Mucosa of descending colon (tissue), 3 donors: Measurements from ENCODE around the gene SH3BP1. TPM values are rescaled to one million over a fixed set of nuclear protein-coding genes. Genes with fewer than 3 reads are reported as not detected.

Source experiments
- ATAC-seq: fragments of 200-7000 bp; cut with Tn5 transposase; one replicate; pipeline ENCODE4 v1.9.1; 2020; ENCODE audit warnings: mild to moderate bottlenecking, moderate library complexity
- DNase-seq, 3 donors: peaks; one replicate each; pipeline ENCODE4 v3.0.0-alpha.2; 2020
- H3K36me3 ChIP-seq: fragments of 200-600 bp; one replicate; pipeline ENCODE4 v1.8.0; 2021; ENCODE audit warnings: low read depth, mild to moderate bottlenecking
- H3K4me1 ChIP-seq: fragments of 200-600 bp; one replicate; pipeline ENCODE4 v1.8.0; 2021; ENCODE audit warnings: low read depth, mild to moderate bottlenecking
- H3K4me3 ChIP-seq: fragments of 200-600 bp; one replicate; pipeline ENCODE4 v1.8.0; 2021; ENCODE audit warnings: mild to moderate bottlenecking
- H3K9me3 ChIP-seq: fragments of 200-600 bp; one replicate; pipeline ENCODE4 v1.8.0; 2021; ENCODE audit warnings: mild to moderate bottlenecking
- intact Hi-C, 2 donors: fragments of 100-400 bp; cut with DNase I in 1 of 2; cut with micrococcal nuclease in 1 of 2; formaldehyde crosslinking; loops; one replicate each; pipeline versions ENCODE4 v1.11.0 to v1.11.1; 2022; cut with DNase I, micrococcal nuclease
- total RNA-seq, 3 donors: library from RNA; stranded (reverse); fragmentation: NEBNext Ultra II Directional in 2 of 3; extraction: Animal tissue kit (Norgen Biotek cat#: 25700) in 2 of 3; gene quantifications; one replicate each; pipeline versions ENCODE4 v1.2.1 to v1.2.4, GENCODE V29; 2021 to 2023
- TF ChIP-seq, protein P1 (sequence below): fragments of 200-600 bp; IDR thresholded peaks from one replicate; pipeline ENCODE4 v1.8.0; 2022; ENCODE audit warnings: antibody characterized with exemption, mild to moderate bottlenecking
- donor health status: DM: no; HTN: no; CAD: no; lungs with moderate emphysema.
- donor health status: DM: no; HTN: no; CAD: no.
- donor health status: DM: no; HTN: yes; CAD: no.

Gene SH3BP1
- total RNA-seq, 3 donors from 2014 or later, result 48.8 to 98.2 (median 96.6) TPM

DNA sequence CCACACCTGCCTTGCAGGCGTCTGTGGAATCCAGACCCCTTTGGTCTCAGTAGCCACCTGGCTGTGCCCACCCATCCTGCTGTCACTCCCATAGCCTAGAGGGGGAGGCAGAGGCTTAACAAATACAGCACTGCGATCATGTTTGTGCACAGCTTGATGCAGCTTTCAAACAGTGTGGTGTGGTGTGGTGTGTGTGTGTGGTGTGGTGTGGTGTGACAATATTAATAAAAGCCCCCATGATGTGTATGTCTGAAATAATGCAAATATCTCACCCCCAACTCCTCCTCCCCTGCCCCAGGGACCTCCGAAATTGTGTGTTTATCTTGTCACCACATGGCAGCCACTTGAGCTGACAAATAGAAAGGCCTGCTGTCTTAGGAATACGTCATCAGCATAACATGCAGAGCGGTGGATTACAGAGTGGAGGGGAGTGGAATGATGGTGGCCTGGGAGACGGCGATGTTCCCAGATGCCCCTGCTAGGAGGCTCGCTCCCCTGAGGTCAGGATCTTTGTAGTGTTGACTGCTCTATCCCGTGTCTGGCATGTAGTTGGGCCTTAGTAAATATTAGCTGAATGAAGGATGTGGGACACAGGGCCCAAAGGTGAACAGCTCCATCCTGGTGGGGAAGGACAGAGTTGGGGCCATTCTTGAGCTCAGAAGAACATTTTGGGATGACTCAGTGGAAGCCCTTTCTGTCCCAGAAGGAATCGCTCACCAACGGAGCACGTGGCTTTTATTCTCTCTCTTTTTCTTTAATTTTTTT lies 21.9 kb downstream of the SH3BP1 start:
- no peak for ATAC-seq
- intact Hi-C loops, result no loop called here
- peaks cover 54% of the 10 kb centered on the region for H3K4me1 ChIP-seq

DNA sequence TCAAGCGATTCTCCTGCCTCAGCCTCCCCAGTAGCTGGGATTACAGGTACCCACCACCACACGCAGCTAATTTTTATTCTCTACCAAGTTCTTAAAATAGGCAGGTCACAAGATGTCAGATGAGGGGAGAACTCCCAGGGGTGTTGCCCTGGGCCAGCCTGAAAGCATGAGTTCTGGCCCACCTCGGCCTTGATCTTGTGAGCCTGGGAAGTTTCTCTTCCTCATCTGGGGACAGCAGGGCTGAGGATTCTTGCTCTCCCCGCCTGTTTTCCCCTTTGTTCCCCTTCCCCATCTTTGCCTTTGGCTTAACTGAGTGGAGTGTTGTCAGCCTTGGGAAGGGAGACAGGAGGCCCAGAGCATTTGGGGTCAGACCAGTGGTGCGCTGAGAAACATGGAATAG lies 22.6 kb downstream of the SH3BP1 start:
- H3K9me3 ChIP-seq, result no peaks in the 10 kb centered on the region
- intact Hi-C loops, result no loop called here
- H3K36me3 ChIP-seq, result no peaks in the 10 kb centered on the region
- no peak for DNase-seq
- TF ChIP-seq, protein P1, sequence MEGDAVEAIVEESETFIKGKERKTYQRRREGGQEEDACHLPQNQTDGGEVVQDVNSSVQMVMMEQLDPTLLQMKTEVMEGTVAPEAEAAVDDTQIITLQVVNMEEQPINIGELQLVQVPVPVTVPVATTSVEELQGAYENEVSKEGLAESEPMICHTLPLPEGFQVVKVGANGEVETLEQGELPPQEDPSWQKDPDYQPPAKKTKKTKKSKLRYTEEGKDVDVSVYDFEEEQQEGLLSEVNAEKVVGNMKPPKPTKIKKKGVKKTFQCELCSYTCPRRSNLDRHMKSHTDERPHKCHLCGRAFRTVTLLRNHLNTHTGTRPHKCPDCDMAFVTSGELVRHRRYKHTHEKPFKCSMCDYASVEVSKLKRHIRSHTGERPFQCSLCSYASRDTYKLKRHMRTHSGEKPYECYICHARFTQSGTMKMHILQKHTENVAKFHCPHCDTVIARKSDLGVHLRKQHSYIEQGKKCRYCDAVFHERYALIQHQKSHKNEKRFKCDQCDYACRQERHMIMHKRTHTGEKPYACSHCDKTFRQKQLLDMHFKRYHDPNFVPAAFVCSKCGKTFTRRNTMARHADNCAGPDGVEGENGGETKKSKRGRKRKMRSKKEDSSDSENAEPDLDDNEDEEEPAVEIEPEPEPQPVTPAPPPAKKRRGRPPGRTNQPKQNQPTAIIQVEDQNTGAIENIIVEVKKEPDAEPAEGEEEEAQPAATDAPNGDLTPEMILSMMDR, result no peak
- H3K4me1 ChIP-seq, result peaks cover 55% of the 10 kb centered on the region
- no peak overlapping the region for H3K4me3 ChIP-seq
- no peak for ATAC-seq

More for the DNA sequence above, 21.9 kb downstream of the SH3BP1 start:
- Histone ChIP-seq H3K4me3 (no peak overlapping the region), H3K36me3 (no peaks in the 10 kb centered on the region), H3K9me3 (no peaks in the 10 kb centered on the region)
- TF ChIP-seq, protein P1, result no peak
- DNase-seq, result peak in 1 of 3 donors; percentile 39

DNA sequence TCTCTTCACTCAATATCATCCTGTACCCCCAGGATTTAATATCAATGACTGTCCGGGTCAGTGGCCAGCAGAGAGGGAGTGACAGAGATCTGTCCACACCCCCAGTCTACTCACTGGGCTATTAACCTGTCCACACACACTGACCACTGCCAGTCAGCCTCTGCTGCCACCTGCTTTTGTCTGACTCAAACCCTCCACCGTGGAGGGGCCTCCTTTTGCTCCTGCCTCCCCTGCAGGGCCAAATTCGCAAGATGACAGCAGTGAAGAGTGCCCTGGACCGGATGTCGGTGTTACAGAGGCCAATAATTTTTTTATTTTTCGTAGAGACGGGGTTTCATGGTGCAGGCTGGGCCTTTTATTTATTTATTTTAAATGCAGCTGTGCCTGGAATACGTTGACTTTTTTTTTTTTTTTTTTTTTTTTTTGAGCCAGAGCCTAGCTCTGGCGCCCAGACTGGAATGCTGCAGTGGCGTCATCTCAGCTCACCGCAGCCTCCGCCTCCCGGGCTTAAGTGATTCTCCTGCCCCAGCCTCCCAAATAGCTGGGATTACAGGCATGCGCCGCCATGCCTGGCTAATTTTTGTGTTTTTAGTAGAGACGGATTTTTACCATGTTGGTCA lies 24.2 kb downstream of the SH3BP1 start:
- Histone ChIP-seq H3K4me3 (no peak overlapping the region), H3K4me1 (peaks cover 44% of the 10 kb centered on the region), H3K9me3 (no peaks in the 10 kb centered on the region), H3K36me3 (no peaks in the 10 kb centered on the region)
- peak in 1 of 3 donors; percentile 41 for DNase-seq
- intact Hi-C loops, result no loop called here
- TF ChIP-seq, protein P1, result no peak
- no peak for ATAC-seq

DNA sequence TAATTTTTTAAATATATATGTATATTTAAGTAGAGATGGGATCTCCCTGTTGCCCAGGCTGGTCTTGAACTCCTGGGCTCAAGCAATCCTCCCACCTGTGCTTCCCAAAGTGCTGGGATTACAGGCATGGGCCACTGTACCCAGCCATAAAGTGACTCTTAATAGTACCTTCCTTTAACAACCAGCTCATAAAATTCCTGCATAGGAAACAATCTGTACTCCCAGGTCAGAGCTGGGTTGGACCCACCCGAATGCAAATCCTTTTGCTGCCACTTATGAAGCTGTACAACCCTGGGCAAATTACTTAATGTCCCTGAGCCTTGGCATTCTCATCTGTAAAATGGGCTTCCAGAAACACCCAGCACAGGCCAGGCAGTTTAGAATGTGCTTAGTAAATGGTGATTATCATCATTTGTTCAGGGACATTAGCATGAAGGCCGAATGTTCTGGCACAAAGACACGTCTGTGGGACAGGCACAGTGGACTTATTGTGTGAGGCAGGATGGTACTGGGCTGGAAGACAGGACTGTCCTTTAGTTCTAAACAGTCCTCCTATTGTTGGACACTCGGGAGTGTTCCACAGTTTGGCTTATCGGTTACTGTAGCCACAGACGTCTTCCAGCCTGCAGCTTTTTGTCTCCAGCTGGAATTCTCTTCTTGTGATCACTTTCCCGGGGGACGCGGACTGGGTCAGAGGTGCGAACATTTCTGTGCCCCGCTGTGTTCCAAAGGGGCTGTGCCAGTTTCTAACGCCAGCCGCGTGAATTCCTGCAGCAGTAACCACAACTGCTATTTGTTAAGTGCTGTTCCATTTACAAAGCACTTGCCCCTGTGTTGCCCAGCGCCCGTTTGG lies 25.0 kb downstream of the SH3BP1 start:
- no peaks in the 10 kb centered on the region for H3K36me3 ChIP-seq
- H3K4me1 ChIP-seq, result peaks cover 41% of the 10 kb centered on the region
- H3K4me3 ChIP-seq, result no peak overlapping the region
- peak in 1 of 3 donors; percentile 39 for DNase-seq
- no peaks in the 10 kb centered on the region for H3K9me3 ChIP-seq
- intact Hi-C loops, result no loop called here
- ATAC-seq, result peak; percentile 74
- TF ChIP-seq, protein P1, result no peak

DNA sequence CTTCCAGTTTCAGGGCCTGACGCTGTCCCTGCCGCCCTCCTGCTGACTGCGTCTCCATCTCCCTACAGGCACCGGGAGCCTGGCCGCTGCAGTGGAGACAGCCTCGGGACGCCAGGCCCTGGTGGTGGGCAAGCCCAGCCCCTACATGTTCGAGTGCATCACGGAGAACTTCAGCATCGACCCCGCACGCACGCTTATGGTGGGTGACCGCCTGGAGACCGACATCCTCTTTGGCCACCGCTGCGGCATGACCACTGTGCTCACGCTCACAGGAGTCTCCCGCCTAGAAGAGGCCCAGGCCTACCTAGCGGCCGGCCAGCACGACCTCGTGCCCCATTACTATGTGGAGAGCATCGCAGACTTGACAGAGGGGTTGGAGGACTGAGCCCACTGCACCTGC lies 26.0 kb downstream of the SH3BP1 start:
- Histone ChIP-seq H3K4me1 (peaks cover 32% of the 10 kb centered on the region), H3K9me3 (no peaks in the 10 kb centered on the region), H3K4me3 (no peak overlapping the region), H3K36me3 (no peaks in the 10 kb centered on the region)
- ATAC-seq (no peak), DNase-seq (peak in 1 of 3 donors; percentile 54)
- TF ChIP-seq, protein P1, result no peak
- intact Hi-C loops, result no loop called here
